Breast epithelium (tissue), 4 donors: Measurements from ENCODE around the gene ADD1. TPM values are rescaled to one million over a fixed set of nuclear protein-coding genes. Genes with fewer than 3 reads are reported as not detected.

Experiments
- DNase-seq, 2 donors: peaks; one replicate each; pipeline ENCODE4 v3.0.0-alpha.2; 2019; ENCODE audit warnings: low spot score in 2 of 2
- H3K27ac ChIP-seq, 2 donors: fragments of 200-600 bp; sonication (generic) in 1 of 2; one replicate each; pipeline ENCODE4 v1.5.1; 2016 to 2019; ENCODE audit warnings: mild to moderate bottlenecking in 1 of 2
- H3K27me3 ChIP-seq, 2 donors: fragments of 200-600 bp; sonication (generic) in 1 of 2; one replicate each; pipeline versions ENCODE4 v1.5.1 to v1.6.0; 2017 to 2019; ENCODE audit warnings: control low read depth in 1 of 2, mild to moderate bottlenecking in 1 of 2
- H3K36me3 ChIP-seq: fragments of 200-600 bp; one replicate; pipeline ENCODE4 v1.5.1; 2019
- H3K4me1 ChIP-seq, 2 donors: fragments of 200-600 bp; sonication (generic); one replicate each; pipeline ENCODE4 v1.5.1; 2016 to 2019; ENCODE audit warnings: control low read depth in 1 of 2
- H3K4me3 ChIP-seq, 3 donors: fragments of 200-600 bp; sonication (generic); 1 replicate in 2 of 3; 2 replicates in 1 of 3; pipeline ENCODE4 v1.5.1; 2016 to 2019; ENCODE audit warnings: mild to moderate bottlenecking in 3 of 3, moderate library complexity in 2 of 3
- H3K9me3 ChIP-seq, 2 donors: fragments of 200-600 bp; sonication (generic) in 1 of 2; one replicate each; pipeline ENCODE4 v1.5.1; 2016 to 2019; ENCODE audit warnings: control low read depth in 1 of 2
- CTCF ChIP-seq, 3 donors: fragments of 450-650 bp; IDR thresholded peaks; one replicate each; pipeline ENCODE4 v1.5.1; 2016 to 2017; ENCODE audit warnings: antibody characterized with exemption in 3 of 3, mild to moderate bottlenecking in 3 of 3, moderate library complexity in 3 of 3
- POLR2A ChIP-seq: fragments of 450-650 bp; IDR thresholded peaks from one replicate; pipeline ENCODE4 v1.6.1; 2016; ENCODE audit warnings: antibody characterized with exemption, mild to moderate bottlenecking, moderate library complexity
- POLR2AphosphoS5 ChIP-seq, 3 donors: sonication (generic); formaldehyde crosslinking; IDR thresholded peaks; one replicate each; pipeline ENCODE4 v1.6.1; 2017; ENCODE audit warnings: antibody characterized with exemption in 3 of 3
- intact Hi-C: fragments of 100-400 bp; cut with DNase I; formaldehyde crosslinking; loops from one replicate; pipeline ENCODE4 v1.15.1; 2023; ENCODE audit warnings: low total_unique reads
- total RNA-seq, 3 donors: library from RNA; depleted of rRNA; stranded (reverse); fragments of >200 nt; gene quantifications; one replicate each; pipeline ENCODE4 v1.1.0, GENCODE V29; 2016

The ADD1 gene
- total RNA-seq, 3 donors from 2014 or later, result 161 to 193 (median 181) TPM

GRCh38 chr4:2824329-2824835, 19.3 kb upstream of the ADD1 start:
- TF ChIP-seq POLR2A (no peak), POLR2AphosphoS5 (IDR thresholded peaks at IDR 0.05) (no peak), CTCF (IDR thresholded peaks at IDR 0.05) (no peak)
- Histone ChIP-seq H3K27ac (no peak overlapping the region), H3K27me3 (no peaks in the 10 kb centered on the region), H3K36me3 (no peaks in the 10 kb centered on the region), H3K4me1 (no peaks in the 10 kb centered on the region), H3K4me3 (no peak overlapping the region), H3K9me3 (no peaks in the 10 kb centered on the region)
- intact Hi-C loops, result no loop called here
- DNase-seq, result no peak

- no peaks in the 10 kb centered on the region for H3K9me3 ChIP-seq
- no peak overlapping the region for H3K4me3 ChIP-seq
- no peaks in the 10 kb centered on the region for H3K36me3 ChIP-seq
- no peak for DNase-seq
- no peaks in the 10 kb centered on the region for H3K27me3 ChIP-seq
- intact Hi-C loops, result no loop called here
- TF ChIP-seq POLR2A (no peak), CTCF (IDR thresholded peaks at IDR 0.05) (no peak), POLR2AphosphoS5 (IDR thresholded peaks at IDR 0.05) (no peak)
- no peak overlapping the region for H3K27ac ChIP-seq
- no peaks in the 10 kb centered on the region for H3K4me1 ChIP-seq
Observed at GRCh38 chr4:2824836-2825381, 18.7 kb upstream of the ADD1 start.

GRCh38 chr4:2825740-2826139, 17.9 kb upstream of the ADD1 start:
- Histone ChIP-seq H3K27ac (no peak overlapping the region), H3K4me3 (no peak overlapping the region), H3K27me3 (no peaks in the 10 kb centered on the region), H3K9me3 (no peaks in the 10 kb centered on the region), H3K36me3 (no peaks in the 10 kb centered on the region), H3K4me1 (no peaks in the 10 kb centered on the region)
- intact Hi-C loops, result no loop called here
- TF ChIP-seq POLR2A (no peak), CTCF (IDR thresholded peaks at IDR 0.05) (no peak), POLR2AphosphoS5 (IDR thresholded peaks at IDR 0.05) (no peak)
- DNase-seq, result peak in 1 of 2 donors; percentile 19

- TF ChIP-seq CTCF (IDR thresholded peaks at IDR 0.05), result no peak
- no peaks in the 10 kb centered on the region for H3K27me3 ChIP-seq
- H3K9me3 ChIP-seq, result no peaks in the 10 kb centered on the region
- no peak overlapping the region for H3K27ac ChIP-seq
- no peaks in the 10 kb centered on the region for H3K4me1 ChIP-seq
- peaks cover 5% of the 10 kb centered on the region for H3K36me3 ChIP-seq
- DNase-seq, result peak in 1 of 2 donors; percentile 37
- H3K4me3 ChIP-seq, result no peak overlapping the region
- intact Hi-C loops, result no loop called here
Observed at GRCh38 chr4:2827071-2827873, 16.4 kb upstream of the ADD1 start.
